ENCODE results near the gene NEDD8.

The NEDD8 gene

DNA sequence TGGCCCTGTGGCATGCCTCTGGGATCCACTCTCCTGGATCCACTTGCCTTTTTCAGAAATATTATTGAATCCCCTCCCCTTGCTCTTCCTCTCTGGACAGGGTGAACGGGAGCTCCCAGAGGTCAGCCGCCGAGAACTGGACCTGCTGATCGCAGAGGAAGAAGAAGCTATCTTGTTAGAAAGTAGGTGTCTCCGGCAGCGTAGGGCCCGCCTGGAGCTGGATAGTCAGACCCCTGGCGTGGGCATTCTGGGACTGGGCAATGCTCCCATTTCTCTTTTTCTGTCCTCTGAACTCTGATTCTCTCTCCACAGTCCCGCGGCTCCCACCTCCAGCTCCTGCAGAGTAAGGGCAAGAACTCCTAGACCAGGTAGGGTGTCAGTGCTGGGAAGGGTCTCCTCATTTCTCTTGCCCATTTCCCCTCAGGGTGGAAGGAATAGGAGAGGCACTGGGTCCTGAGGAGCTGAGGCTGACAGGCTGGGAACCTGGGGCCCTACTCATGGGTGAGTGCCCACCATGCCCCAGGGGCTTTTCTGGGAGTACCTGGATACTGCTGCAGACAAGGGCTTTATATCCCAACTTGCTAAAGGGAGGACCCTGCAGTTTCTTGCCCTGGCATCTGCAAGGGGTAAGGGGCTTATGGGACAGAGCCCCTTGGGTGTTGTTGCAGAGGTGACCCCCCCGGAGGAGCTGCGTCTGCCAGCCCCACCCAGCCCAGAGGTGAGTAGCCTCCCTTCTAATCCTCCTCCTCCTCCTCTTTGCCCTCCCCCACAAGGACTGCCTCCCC is 54.9 kb downstream of the NEDD8 start:
- DNase-seq = no peak

DNA sequence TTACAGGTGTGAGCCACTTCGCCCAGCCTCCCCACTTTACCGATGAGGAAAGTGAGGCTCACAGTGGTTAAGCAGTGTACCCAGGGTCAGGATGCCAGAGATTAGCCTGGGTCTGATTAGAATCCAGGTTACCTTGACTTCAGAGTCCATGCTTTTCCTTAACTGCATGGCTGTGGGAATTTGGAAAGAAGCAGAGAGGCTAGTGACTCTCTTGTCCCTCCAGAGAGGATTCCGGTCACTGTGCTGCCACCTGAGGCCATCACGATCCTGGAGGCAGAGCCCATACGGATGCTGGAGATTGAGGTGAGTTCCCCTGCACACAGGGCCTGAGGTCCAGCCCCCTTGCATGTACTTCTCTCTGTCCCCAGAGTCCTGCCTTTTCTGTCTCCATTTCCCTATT is 55.6 kb downstream of the NEDD8 start:
- no peak for DNase-seq

DNA sequence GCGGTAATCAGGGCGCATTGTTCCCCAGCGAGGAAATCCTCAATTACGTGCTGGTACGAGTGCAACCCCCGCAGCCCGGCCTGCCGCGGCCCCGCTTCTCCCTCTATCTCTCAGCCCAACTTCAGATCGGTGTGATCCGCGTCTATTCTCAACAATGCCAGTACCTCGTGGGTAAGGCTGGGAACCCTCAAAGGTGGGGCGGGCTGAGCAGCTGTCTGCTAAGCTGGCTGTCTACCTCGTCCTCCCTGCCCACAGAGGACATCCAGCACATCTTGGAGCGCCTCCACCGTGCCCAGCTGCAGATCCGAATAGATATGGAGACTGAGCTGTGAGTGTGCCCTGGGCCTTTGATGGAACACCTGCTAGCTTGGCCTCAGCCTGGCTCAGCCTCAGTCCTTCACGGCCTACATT is 59.3 kb downstream of the NEDD8 start:
- no peak for DNase-seq

DNA sequence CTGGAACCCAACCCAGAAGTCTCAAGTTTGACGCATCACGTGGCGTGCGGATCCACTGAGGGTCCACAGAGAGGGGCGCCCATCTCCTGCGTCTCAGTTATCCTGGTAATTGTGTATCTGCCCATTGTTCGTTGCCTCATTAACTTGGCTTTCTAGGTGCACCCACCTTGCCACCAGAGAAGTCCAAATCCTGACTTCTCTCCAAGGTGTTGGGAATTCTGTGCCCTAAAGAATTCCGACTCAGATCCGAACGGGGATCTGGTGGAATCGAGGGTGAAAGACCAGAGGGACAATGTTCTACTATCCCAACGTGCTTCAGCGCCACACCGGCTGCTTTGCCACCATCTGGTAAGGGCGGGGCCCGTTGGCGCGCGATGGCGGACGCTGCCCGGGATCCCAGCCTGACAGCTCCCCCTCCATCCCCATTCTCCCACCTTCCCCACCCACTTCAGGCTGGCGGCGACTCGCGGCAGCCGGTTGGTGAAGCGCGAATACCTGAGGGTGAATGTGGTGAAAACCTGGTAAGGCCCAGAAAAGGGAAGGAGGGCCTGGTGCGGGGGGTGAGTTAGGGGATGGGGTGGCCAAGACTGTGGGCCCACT is 59.8 kb downstream of the NEDD8 start:
- DNase-seq = no peak

DNA sequence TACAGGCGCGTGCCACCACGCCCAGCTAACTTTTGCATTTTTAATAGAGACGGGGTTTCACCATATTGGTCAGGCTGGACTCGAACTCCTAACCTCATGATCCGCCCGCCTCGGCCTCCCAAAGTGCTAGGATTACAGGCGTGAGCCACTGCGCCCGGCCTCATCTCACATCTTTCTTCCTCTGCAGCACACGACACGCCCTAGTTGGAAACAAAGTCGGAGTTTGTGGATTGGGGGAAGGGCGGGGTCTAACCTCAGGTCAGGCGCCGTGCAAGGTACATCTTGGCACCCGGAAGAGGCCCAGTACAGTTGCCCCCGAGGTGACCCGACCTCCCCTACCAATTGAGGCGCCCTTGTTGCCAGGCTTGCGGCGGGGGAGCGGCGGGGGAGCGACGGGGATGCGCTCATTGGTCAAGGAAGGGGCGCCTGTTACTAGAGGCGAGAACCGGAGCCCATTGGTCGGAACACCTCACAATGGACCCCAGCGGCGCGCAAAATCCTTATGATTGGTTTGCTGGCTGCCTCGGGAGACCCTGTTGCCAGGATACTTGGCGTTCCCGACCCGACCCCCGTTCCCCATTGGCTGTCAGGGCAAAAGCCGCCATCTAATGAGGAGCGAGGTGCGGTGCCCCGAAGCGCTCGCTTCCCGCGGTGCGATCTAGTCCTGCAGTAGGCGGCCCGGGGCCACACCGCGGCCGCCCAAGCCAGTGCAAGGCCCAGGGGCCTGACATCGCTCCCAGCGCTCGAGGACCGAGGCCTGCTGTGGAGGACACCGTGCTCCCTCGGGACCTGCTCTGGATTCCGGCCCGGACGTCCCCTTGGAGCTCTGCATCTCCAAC is 60.5 kb downstream of the NEDD8 start, which contains the start of gene REC8:
Gene REC8 (plus strand): TSS at position 659 of the 839 bp plus-strand sequence. CDS start 473 bp downstream, outside the sequence.
- DNase-seq = peak; percentile 87

DNA sequence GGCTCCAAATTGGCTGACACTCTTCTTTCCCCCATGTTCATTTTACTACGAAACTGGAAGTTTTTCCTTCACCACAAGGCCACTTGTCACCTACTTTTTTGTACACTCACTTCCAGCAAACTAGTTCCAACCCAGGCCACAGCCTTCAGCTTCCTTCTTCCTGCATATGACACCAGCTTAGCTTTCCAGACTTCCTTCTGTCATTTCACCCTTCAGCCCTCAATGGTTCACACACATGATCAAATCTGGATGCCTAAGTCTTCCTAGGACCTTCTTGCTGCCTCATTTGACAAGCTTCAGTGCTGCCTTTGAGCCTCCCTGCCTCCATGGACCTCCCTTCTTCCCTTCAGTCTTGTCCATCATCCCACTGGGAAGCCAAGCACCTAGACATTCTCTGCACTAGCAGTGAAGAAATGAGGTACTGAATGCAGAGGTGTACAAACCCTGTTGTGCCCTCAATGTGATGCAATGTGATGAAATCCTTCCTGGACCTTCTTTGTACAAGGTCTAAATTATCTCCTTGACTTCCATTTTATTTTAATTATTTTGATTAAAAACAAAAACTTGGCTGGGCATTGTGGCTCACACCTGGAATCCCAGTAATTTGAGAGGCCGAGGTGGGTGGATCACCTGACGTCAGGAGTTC is 64.6 kb downstream of the NEDD8 start:
- DNase-seq = no peak

Data from activated CD8-positive, alpha-beta memory T cell treated with anti-CD3 and anti-CD28 coated beads for 24 hours (primary cell).